RWPE2 (cell line): ENCODE results near the gene FKBP2.

ENCODE experiments used
- ATAC-seq: fragments of 200-7000 bp; cut with Tn5 transposase; 3 replicates; pipeline ENCODE4 v1.9.1; 2021; ENCODE audit warnings: low read depth
- DNase-seq: peaks from one replicate; pipeline ENCODE4 v3.0.0-alpha.2; 2020; ENCODE audit warnings: low spot score
- H3K27ac ChIP-seq: fragments of 450-650 bp; 2 replicates; pipeline ENCODE4 v1.5.1; 2017; ENCODE audit warnings: mild to moderate bottlenecking; ENCODE audit not compliant: poor library complexity, severe bottlenecking
- H3K27me3 ChIP-seq: fragments of 250-450 bp; sonication (Bioruptor Pico); 2 replicates; pipeline ENCODE4 v1.5.1; 2021; ENCODE audit warnings: mild to moderate bottlenecking, moderate library complexity; ENCODE audit not compliant: insufficient read depth, poor library complexity, severe bottlenecking
- H3K36me3 ChIP-seq: fragments of 250-450 bp; sonication (Bioruptor Pico); 2 replicates; pipeline ENCODE4 v1.5.1; 2020; ENCODE audit warnings: low read depth, mild to moderate bottlenecking, moderate library complexity
- H3K4me1 ChIP-seq: fragments of 250-450 bp; sonication (Bioruptor Pico); 2 replicates; pipeline ENCODE4 v1.5.1; 2021; ENCODE audit warnings: mild to moderate bottlenecking, moderate library complexity; ENCODE audit not compliant: insufficient read depth, poor library complexity, severe bottlenecking
- H3K4me3 ChIP-seq: fragments of 250-450 bp; sonication (Bioruptor Pico); 2 replicates; pipeline ENCODE4 v1.5.1; 2021; ENCODE audit warnings: mild to moderate bottlenecking, moderate library complexity; ENCODE audit not compliant: severe bottlenecking
- H3K9me3 ChIP-seq: fragments of 250-450 bp; sonication (Bioruptor Pico); 2 replicates; pipeline ENCODE4 v1.5.1; 2021; ENCODE audit warnings: mild to moderate bottlenecking, moderate library complexity; ENCODE audit not compliant: severe bottlenecking
- TF ChIP-seq, protein P1 (sequence below): fragments of 450-650 bp; IDR thresholded peaks from one replicate; pipeline ENCODE4 v1.5.1; 2017; ENCODE audit warnings: mild to moderate bottlenecking, moderate library complexity; ENCODE audit not compliant: poor library complexity, severe bottlenecking

FKBP2 gene

GRCh38 chr11:64206457-64207255, 34.2 kb upstream of the FKBP2 start, which contains the start of gene FERMT3:
Gene FERMT3 (plus strand): TSS chr11:64206721. CDS start chr11:64207365, 644 bp downstream.
- ATAC-seq (no peak), DNase-seq (no peak)
- Histone ChIP-seq H3K27me3 (no peaks in the 10 kb centered on the region), H3K27ac (no peak within 1 kb of the TSS), H3K36me3 (peaks cover 48% of the 10 kb centered on the region), H3K4me1 (no peaks in the 10 kb centered on the region), H3K4me3 (no peak within 1 kb of the TSS), H3K9me3 (no peaks in the 10 kb centered on the region)
- TF ChIP-seq, protein P1, sequence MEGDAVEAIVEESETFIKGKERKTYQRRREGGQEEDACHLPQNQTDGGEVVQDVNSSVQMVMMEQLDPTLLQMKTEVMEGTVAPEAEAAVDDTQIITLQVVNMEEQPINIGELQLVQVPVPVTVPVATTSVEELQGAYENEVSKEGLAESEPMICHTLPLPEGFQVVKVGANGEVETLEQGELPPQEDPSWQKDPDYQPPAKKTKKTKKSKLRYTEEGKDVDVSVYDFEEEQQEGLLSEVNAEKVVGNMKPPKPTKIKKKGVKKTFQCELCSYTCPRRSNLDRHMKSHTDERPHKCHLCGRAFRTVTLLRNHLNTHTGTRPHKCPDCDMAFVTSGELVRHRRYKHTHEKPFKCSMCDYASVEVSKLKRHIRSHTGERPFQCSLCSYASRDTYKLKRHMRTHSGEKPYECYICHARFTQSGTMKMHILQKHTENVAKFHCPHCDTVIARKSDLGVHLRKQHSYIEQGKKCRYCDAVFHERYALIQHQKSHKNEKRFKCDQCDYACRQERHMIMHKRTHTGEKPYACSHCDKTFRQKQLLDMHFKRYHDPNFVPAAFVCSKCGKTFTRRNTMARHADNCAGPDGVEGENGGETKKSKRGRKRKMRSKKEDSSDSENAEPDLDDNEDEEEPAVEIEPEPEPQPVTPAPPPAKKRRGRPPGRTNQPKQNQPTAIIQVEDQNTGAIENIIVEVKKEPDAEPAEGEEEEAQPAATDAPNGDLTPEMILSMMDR = no peak

- peaks cover 41% of the 10 kb centered on the region for H3K36me3 ChIP-seq
- TF ChIP-seq, protein P1 = no peak
- H3K4me1 ChIP-seq = no peaks in the 10 kb centered on the region
- ATAC-seq = no peak
- DNase-seq = no peak
- H3K9me3 ChIP-seq = no peaks in the 10 kb centered on the region
- no peak overlapping the region for H3K4me3 ChIP-seq
- no peak overlapping the region for H3K27ac ChIP-seq
- H3K27me3 ChIP-seq = no peaks in the 10 kb centered on the region
Measured at GRCh38 chr11:64207256-64208085, 33.4 kb upstream of the FKBP2 start.

DNA sequence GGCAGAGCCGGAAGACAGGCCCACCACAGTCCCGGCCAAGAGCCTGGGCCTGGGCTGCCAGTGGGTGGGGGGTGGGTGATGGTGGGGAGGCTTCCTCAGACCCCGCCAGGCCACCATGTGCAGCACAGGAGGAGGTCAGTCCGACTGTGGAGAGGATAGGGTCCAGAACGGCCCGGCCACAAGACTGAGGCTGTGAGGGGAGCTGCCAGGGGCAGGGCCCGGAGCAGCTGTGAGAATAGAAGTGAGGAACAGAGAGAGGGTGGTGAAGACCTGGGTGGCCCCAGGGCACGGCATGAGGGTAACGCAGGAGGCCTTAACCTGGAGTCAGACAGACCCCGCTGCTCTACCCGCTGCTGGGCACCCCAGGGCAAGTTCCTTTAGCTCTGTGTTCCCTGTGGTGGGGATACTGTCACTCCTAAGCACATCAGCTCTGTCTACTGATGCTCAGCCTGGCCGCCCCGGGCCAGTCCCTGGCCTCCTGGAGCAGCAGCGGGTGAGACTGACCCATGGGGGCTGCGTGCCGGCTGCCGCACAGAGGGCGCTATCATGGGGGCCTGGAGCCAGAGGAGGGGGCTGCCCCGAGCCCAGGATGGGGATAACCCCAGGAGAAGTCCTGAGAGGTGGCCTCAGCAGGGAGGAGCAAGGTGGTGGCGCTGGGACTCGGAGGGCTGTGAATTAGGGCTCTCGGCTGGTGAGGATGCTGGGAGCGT, 32.7 kb upstream of the FKBP2 start:
- ATAC-seq = no peak
- TF ChIP-seq, protein P1 = no peak
- no peaks in the 10 kb centered on the region for H3K4me1 ChIP-seq

GRCh38 chr11:64208796-64209562, 31.9 kb upstream of the FKBP2 start:
- H3K9me3 ChIP-seq = no peaks in the 10 kb centered on the region
- H3K36me3 ChIP-seq = peaks cover 25% of the 10 kb centered on the region
- ATAC-seq (no peak), DNase-seq (no peak)
- TF ChIP-seq, protein P1 = no peak
- no peak overlapping the region for H3K27ac ChIP-seq
- H3K4me3 ChIP-seq = no peak overlapping the region
- H3K27me3 ChIP-seq = no peaks in the 10 kb centered on the region
- no peaks in the 10 kb centered on the region for H3K4me1 ChIP-seq

More for the DNA sequence above, 32.7 kb upstream of the FKBP2 start:
- H3K27ac ChIP-seq = no peak overlapping the region
- H3K36me3 ChIP-seq = peaks cover 33% of the 10 kb centered on the region
- H3K4me3 ChIP-seq = no peak overlapping the region
- no peak for DNase-seq
- no peaks in the 10 kb centered on the region for H3K9me3 ChIP-seq
- no peaks in the 10 kb centered on the region for H3K27me3 ChIP-seq
